Neutrophil (primary cell): ENCODE data around the gene ENPP5.

Source experiments
- H3K27ac ChIP-seq: fragments of 200-600 bp; sonication (generic); 2 replicates; pipeline ENCODE4 v1.5.1; 2016; ENCODE audit warnings: mild to moderate bottlenecking, moderate library complexity
- H3K27me3 ChIP-seq: fragments of 200-600 bp; sonication (generic); 2 replicates; pipeline ENCODE4 v1.6.0; 2016; ENCODE audit warnings: mild to moderate bottlenecking
- H3K36me3 ChIP-seq: fragments of 200-600 bp; sonication (generic); 2 replicates; pipeline ENCODE4 v1.5.1; 2017
- H3K4me1 ChIP-seq, 2 experiments: fragments of 200-600 bp in 1 of 2; sonication (generic) in 1 of 2; 1 replicate in 1 of 2; 2 replicates in 1 of 2; pipeline versions ENCODE4 v1.5.1 to v1.6.1; 2013 to 2016; ENCODE audit warnings: low read depth in 1 of 2, low read length in 1 of 2, mild to moderate bottlenecking in 1 of 2, moderate library complexity in 1 of 2; ENCODE audit not compliant: control insufficient read depth in 1 of 2, insufficient read depth in 1 of 2
- H3K4me3 ChIP-seq, 2 experiments: fragments of 200-600 bp in 1 of 2; sonication (generic) in 1 of 2; 1 replicate in 1 of 2; 2 replicates in 1 of 2; pipeline ENCODE4 v1.5.1; 2013 to 2016; ENCODE audit warnings: low read depth in 1 of 2, low read length in 1 of 2, mild to moderate bottlenecking in 1 of 2, moderate library complexity in 1 of 2
- H3K9me3 ChIP-seq: fragments of 200-600 bp; sonication (generic); 2 replicates; pipeline ENCODE4 v1.5.1; 2016
- TF ChIP-seq, protein P1 (sequence below): fragments of 200-600 bp; sonication (generic); IDR thresholded peaks from 2 replicates; pipeline ENCODE4 v1.5.1; 2016; ENCODE audit warnings: antibody characterized with exemption

Gene ENPP5, protein sequence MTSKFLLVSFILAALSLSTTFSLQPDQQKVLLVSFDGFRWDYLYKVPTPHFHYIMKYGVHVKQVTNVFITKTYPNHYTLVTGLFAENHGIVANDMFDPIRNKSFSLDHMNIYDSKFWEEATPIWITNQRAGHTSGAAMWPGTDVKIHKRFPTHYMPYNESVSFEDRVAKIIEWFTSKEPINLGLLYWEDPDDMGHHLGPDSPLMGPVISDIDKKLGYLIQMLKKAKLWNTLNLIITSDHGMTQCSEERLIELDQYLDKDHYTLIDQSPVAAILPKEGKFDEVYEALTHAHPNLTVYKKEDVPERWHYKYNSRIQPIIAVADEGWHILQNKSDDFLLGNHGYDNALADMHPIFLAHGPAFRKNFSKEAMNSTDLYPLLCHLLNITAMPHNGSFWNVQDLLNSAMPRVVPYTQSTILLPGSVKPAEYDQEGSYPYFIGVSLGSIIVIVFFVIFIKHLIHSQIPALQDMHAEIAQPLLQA

GRCh38 chr6:46170357-46171289 lies at the start of gene ENPP5:
TSS of gene ENPP5 (minus strand) at chr6:46170980. CDS start at chr6:46168262, 2,718 bp downstream.
- Histone ChIP-seq H3K36me3 (no peaks in the 10 kb centered on the region), H3K4me3 (peak within 1 kb of the TSS; percentile 29 to 45), H3K4me1 (peaks cover 4 to 10% of the 10 kb centered on the region in 2 experiments), H3K9me3 (no peaks in the 10 kb centered on the region), H3K27me3 (peaks cover 61% of the 10 kb centered on the region), H3K27ac (no peak within 1 kb of the TSS)
- TF ChIP-seq, protein P1, sequence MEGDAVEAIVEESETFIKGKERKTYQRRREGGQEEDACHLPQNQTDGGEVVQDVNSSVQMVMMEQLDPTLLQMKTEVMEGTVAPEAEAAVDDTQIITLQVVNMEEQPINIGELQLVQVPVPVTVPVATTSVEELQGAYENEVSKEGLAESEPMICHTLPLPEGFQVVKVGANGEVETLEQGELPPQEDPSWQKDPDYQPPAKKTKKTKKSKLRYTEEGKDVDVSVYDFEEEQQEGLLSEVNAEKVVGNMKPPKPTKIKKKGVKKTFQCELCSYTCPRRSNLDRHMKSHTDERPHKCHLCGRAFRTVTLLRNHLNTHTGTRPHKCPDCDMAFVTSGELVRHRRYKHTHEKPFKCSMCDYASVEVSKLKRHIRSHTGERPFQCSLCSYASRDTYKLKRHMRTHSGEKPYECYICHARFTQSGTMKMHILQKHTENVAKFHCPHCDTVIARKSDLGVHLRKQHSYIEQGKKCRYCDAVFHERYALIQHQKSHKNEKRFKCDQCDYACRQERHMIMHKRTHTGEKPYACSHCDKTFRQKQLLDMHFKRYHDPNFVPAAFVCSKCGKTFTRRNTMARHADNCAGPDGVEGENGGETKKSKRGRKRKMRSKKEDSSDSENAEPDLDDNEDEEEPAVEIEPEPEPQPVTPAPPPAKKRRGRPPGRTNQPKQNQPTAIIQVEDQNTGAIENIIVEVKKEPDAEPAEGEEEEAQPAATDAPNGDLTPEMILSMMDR, result no peak

GRCh38 chr6:46219661-46220060 lies 48.9 kb upstream of the ENPP5 start:
- Histone ChIP-seq H3K27ac (no peak overlapping the region), H3K9me3 (no peaks in the 10 kb centered on the region), H3K4me3 (no peak overlapping the region), H3K27me3 (no peaks in the 10 kb centered on the region), H3K4me1 (peaks cover 0 to 8% of the 10 kb centered on the region in 2 experiments), H3K36me3 (no peaks in the 10 kb centered on the region)
- TF ChIP-seq, protein P1, result no peak

- no peak overlapping the region for H3K27ac ChIP-seq
- H3K4me1 ChIP-seq, result peaks cover 0 to 8% of the 10 kb centered on the region in 2 experiments
- no peaks in the 10 kb centered on the region for H3K9me3 ChIP-seq
- H3K4me3 ChIP-seq, result no peak overlapping the region
- TF ChIP-seq, protein P1, result no peak
- H3K36me3 ChIP-seq, result no peaks in the 10 kb centered on the region
- no peaks in the 10 kb centered on the region for H3K27me3 ChIP-seq
Observed at GRCh38 chr6:46218457-46218856, 47.7 kb upstream of the ENPP5 start.

DNA sequence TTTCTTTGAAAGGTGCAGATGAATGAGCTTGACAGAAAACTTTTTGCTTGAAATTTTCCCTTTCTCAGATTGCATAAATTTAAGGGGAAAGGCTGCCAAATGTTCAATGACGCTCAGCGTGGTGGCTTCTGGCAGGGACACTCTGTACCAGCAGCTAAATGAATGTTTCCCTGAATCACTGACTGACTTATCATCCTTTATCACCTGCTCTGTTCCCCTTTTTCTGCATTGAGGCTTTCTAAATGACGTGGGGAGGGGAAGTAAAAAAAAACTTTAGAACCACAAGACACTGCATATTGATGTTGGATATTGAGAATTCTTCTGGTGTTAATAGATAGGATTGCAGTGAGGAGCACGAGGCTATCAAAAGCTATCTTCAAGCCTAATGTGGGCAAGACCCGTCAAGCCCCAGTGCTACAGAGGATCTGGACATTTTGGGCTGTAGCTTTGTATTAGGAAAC lies 46.9 kb upstream of the ENPP5 start:
- Histone ChIP-seq H3K27ac (no peak overlapping the region), H3K36me3 (no peaks in the 10 kb centered on the region), H3K27me3 (no peaks in the 10 kb centered on the region), H3K4me1 (peaks cover 0 to 8% of the 10 kb centered on the region in 2 experiments), H3K4me3 (no peak overlapping the region), H3K9me3 (no peaks in the 10 kb centered on the region)
- TF ChIP-seq, protein P1, result no peak

DNA sequence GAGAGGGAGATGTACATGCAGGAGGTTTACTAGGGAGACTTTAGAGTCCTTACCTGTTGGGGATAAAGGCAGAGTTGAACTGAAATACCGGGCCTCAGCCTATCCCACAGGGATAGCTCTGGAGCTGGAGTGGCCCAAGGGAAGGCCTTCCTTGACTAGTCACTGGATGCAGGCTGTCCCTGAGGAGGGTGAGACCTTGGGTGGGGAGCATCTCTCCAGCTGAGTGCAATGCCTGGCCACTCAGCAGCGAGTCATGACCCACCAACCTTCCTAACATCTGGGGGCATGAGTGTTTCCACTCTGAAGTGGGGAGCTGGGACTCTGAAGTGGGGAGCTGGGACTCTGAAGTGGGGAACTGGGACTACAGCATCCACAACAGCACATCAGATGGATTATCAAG lies 46.1 kb upstream of the ENPP5 start:
- peaks cover 0 to 8% of the 10 kb centered on the region in 2 experiments for H3K4me1 ChIP-seq
- H3K27me3 ChIP-seq, result no peaks in the 10 kb centered on the region
- no peaks in the 10 kb centered on the region for H3K9me3 ChIP-seq
- H3K36me3 ChIP-seq, result no peaks in the 10 kb centered on the region
- H3K4me3 ChIP-seq, result no peak overlapping the region
- no peak overlapping the region for H3K27ac ChIP-seq
- TF ChIP-seq, protein P1, result no peak
